GM12878 (cell line): ENCODE data around the gene TMEM196.

ENCODE experiments used
- CTCF ChIP-seq, 3 experiments: IDR thresholded peaks in 2 of 3; conservative IDR thresholded peaks in 1 of 3; 2 replicates each; pipeline ENCODE4 v1.5.1; 2011; ENCODE audit warnings: low read depth in 3 of 3, low read length in 3 of 3, mild to moderate bottlenecking in 3 of 3, control low read depth in 2 of 3, moderate library complexity in 2 of 3, inconsistent platforms in 1 of 3, mixed read lengths in 1 of 3; ENCODE audit not compliant: control insufficient read depth in 2 of 3, insufficient read depth in 1 of 3; ENCODE audit errors: extremely low read depth in 1 of 3
- POLR2A ChIP-seq: IDR thresholded peaks from 2 replicates; pipeline ENCODE4 v1.6.1; 2011; ENCODE audit warnings: low read depth, mild to moderate bottlenecking, low read length
- SIN3A ChIP-seq: IDR thresholded peaks from 2 replicates; pipeline ENCODE4 v1.6.1; 2012; ENCODE audit warnings: low read depth, low read length, improper control_type of control experiment
- ZNF384 ChIP-seq: IDR thresholded peaks from 2 replicates; pipeline ENCODE4 v1.6.1; 2012; ENCODE audit warnings: low read depth, mild to moderate bottlenecking, low read length, improper control_type of control experiment, borderline replicate concordance

GRCh38 chr7:19754521-19755116, 18.8 kb downstream of the TMEM196 start:
- TF ChIP-seq SIN3A = no peak
- TF ChIP-seq POLR2A = no peak
- peak; percentile 77; the same call in 1 of the 2 replicates for TF ChIP-seq ZNF384
- TF ChIP-seq CTCF (IDR thresholded peaks at IDR 0.05 in 2 of 3, conservative IDR thresholded peaks at IDR 0.05 in 1 of 3; ENCODE audit: control insufficient read depth in 2 of 3, extremely low read depth in 1 of 3, insufficient read depth in 1 of 3, low read depth in 3 of 3, low read length in 3 of 3) = peak; percentile 58 to 68 (median 64)
